GM19238 (cell line): ENCODE data around the gene TCAP.
A peak's percentile ranks its signal among the peaks of the same experiment; 100 is the strongest.

Experiments used
- DNase-seq: peaks from one replicate; pipeline ENCODE4 v3.0.0; 2011; ENCODE audit warnings: low spot score; ENCODE audit not compliant: insufficient read length

TCAP gene

DNA sequence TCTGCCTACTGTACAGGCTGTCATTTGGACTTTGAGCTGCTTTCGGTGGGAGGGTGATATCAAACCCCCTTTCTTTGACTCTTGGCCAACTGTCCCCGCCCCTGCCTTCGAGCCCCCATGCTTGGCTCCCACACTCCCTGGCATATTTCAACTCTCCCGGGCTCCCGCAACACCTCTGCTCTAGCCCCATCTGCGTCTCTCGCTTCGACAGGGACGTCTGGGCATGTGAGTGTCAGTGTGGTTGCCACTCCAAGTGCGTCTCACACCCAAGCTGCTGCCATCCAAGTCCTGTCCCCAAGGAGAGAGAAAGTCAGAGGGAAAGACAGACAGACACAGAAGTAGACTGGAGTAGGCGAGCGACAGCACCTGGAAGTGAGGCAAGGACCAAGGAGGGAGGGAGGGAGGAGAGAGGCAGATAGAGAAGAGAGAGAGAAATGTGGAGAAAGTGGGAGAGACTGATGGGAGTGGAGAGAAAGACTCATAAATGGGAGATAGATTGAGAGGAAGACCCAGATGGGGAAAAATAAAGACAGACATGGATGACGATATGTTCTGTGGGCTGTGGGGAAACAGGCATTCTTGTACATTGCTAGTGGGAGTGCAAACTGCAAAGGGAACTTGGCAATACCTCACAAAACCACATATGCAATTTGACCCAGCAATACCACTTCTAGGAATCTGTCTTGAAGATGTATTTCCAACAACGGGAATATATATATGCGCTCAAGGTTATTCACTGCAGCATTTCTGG lies 16.4 kb upstream of the TCAP start:
- DNase-seq, result no peak

DNA sequence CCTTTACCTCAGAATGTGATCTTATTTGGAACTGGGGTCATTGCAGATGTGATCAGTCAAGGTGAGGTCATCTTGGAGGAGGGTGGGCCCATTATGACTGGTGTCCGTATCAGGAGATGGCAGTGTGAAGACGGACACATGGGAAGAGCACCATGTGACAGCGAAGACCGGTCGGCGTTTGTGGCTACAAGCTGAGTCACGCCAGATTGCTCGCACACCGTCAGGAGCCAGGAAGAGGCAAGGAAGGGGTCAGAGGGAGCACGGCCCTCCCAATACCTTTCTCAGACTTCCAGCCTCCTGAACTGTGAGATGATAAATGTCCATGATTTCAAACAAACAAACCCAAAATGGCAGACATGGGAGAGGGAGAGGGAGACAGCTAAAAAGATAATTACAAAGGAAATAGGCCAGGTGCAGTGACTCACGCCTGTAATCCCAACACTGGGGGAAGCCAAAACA lies 15.0 kb upstream of the TCAP start:
- no peak for DNase-seq

DNA sequence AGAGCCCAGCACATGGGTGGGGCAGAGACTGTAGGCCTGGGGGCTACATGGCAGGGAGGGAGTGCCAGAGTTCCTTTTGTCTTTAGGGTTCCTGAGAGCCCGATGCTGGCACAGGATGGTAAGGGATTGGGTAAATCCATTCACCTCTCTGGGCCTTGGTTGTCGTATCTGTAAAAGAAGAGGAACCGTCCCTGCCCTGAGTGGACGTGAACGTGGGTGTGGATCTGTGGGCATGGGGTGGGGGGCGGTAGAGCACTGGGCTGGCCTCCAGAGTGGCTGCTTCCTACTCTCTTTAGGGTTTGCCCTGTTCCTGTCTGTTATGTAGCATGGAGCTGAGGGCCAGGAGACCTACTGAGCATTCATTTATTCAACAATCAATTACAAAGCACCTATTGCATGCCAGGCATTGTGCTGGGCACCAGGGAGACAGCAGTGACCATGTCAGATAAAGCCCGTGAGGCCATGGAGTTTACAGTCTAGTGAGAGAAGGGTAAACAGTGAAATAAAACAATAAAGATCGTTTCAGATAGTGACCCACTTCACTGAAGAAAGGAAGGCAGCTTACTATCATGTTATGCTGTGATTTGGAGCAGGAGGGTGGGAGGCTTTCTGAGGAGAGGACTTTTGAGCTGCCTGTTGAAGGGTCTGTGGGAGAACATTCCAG lies 13.1 kb upstream of the TCAP start:
- no peak for DNase-seq

DNA sequence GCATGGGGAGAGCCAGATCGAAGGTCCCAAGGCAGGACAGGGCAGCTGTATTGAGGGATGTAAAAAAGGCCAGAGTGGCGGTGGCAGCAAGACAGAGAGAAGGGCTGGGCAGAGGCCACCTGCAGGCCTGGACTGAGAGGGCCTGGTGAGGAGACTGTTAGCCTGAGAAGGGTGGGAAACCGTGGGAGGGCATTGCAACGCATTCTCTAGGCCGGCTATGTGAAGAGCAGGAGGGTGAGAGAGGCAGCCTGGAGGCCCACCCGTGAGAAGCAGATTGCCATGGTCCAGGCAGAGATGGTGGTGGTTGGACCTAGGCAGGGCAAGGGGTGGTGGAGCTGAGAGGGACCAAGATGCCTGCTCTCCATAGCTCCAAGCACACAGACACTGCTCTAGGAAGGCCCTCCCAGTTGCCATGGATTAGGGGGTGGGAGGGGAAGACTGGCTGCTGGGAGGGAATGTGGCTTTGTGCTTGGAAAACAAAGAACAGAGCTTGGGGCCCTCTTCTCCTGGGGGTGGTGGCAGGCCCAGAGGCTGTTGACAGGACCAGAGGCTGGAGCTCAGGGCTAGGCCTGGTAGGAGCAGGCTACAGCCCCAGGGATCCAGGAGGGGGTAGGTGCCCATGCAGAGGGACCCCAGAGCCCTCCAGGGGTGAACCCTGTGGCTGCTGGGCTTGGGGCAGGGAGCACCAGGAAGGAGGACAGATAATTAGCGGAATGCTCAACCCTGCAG lies 12.4 kb upstream of the TCAP start:
- no peak for DNase-seq

DNA sequence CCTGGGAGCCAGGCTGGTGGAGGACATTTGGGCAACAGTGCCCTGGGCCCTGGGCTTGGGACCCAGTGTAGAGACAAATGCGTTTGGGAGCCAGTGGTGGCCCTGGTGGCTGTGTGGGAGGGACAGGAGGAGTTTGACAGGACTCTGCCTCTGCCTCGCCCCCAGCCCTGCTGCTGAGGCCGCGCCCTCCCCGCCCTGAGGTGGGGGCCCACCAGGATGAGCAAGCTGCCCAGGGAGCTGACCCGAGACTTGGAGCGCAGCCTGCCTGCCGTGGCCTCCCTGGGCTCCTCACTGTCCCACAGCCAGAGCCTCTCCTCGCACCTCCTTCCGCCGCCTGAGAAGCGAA lies 11.9 kb upstream of the TCAP start:
- DNase-seq, result no peak

DNA sequence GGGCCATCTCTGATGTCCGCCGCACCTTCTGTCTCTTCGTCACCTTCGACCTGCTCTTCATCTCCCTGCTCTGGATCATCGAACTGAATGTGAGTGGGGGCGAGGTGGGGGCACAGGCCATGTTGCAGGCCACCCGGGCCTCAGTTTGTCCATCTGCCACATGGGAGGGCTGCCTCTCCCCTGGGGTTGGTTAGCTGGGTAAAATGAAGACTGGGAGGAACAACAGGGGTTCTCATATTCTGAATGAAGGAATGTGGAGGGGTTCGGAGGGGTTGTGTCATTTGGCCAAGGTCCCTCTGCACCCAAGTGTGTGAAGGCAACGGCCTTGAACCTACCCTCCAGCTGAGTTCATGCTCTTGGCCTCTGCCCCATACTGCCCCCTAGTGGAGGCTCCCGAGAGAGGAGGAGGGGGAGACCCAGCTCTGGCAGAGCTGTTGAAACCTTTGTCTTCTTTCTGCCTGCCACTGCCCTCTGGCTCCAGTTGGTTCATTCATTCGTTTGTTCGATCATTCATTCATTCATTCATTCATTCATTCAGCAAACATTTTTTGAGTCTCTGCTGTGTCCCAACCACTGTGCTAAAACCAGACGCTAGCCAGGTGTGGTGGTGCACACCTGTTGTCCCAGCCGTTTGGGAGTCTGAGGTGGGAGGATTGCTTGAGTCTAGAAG lies 11.4 kb upstream of the TCAP start:
- peak; percentile 89 for DNase-seq

DNA sequence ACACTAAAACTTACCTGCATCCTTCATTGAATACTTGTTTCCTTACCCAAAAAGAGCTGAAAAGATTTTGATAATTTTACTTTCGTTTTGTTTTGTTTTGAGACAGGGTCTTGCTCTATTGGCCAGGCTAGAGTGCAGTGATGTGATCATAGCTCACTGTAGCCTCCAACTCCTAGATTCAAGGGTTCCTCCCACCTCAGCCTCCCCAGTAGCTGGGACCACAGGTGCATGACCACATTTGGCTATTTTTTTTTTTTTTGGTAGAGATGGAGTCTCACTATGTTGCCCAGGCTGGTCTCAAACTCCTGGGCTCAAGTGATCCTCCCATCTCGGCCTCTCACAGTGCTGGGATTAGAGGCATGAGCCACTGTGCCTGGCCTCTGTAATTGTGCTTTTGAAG lies 10.0 kb upstream of the TCAP start:
- no peak for DNase-seq

DNA sequence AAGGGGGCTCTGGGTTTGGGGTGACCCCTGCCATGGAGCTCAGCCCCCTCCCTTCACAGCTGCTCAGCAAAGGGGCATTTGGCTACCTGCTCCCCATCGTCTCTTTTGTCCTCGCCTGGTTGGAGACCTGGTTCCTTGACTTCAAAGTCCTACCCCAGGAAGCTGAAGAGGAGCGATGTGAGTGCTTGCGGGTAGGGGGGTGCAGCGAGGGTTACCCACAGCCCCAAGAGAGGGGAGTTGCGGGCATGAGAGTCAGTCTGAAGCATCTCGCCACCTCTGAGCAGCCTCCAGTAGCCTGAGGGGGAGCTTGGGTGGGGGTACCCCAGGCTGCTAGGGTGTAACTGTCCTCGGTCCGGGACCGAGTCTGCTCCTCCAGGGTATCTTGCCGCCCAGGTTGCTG lies 6.8 kb upstream of the TCAP start:
- DNase-seq, result no peak

DNA sequence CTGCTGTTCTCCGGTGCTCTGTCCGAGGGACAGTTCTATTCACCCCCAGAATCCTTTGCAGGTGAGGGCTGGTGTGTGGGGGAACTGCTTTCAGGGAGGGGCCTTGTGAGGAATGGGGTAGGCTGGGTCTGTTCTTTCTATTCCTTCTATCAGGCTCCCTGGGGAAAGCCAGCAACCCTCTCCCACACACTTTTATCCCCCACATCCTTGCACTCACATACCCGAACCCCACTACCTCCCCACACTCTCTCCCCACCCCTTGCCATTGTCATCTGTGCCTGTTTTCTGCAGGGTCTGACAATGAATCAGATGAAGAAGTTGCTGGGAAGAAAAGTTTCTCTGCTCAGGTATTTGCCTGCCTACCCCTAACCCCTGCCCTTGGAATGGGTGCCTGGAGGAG lies 6.4 kb upstream of the TCAP start:
- DNase-seq, result no peak

DNA sequence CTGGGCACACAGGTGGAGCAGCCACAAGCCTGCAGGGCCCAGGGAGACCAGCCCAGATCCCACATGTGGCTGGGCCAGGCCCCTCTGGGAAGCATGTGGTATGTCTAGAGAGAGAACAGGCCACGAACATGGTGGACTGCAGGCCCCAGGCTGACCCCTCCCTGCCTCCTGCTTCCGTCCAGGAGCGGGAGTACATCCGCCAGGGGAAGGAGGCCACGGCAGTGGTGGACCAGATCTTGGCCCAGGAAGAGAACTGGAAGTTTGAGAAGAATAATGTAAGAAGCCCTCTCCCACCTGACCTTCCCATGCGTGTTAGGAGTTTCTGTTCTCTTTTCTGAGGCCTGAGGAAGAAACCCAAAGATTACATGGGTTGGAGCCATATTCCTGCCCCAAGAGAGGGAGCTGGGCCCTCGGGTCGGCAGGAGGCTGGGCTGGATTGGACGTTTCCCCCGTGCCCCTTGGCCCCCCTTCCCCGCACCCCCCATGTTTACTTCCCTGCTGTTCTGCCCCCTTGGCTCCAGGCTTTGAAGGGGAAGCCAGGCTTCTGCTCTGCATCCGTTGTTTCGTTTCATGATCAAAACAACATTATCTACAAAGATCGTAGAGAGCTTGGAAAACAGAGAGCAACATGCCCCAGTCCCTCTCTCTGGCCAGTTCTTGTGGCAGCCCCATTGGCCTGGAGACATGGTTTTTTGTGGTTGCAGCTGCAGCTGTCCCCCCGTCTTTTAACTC lies 5.7 kb upstream of the TCAP start:
- no peak for DNase-seq

DNA sequence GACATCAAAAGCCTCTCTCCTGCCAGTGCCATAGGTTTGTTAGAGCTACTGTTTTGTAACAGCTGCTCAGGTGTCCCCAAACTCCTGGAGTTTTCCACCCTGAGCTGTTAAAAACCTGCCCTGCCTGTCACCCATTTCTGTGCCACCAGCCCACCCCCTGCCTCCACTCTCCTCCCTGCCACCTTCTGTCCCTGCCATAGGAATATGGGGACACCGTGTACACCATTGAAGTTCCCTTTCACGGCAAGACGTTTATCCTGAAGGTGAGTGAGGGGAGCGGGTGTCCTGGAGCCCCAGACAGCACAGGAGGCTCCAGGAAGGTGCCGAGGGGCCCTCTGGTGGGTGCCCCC lies 5.2 kb upstream of the TCAP start:
- no peak for DNase-seq

DNA sequence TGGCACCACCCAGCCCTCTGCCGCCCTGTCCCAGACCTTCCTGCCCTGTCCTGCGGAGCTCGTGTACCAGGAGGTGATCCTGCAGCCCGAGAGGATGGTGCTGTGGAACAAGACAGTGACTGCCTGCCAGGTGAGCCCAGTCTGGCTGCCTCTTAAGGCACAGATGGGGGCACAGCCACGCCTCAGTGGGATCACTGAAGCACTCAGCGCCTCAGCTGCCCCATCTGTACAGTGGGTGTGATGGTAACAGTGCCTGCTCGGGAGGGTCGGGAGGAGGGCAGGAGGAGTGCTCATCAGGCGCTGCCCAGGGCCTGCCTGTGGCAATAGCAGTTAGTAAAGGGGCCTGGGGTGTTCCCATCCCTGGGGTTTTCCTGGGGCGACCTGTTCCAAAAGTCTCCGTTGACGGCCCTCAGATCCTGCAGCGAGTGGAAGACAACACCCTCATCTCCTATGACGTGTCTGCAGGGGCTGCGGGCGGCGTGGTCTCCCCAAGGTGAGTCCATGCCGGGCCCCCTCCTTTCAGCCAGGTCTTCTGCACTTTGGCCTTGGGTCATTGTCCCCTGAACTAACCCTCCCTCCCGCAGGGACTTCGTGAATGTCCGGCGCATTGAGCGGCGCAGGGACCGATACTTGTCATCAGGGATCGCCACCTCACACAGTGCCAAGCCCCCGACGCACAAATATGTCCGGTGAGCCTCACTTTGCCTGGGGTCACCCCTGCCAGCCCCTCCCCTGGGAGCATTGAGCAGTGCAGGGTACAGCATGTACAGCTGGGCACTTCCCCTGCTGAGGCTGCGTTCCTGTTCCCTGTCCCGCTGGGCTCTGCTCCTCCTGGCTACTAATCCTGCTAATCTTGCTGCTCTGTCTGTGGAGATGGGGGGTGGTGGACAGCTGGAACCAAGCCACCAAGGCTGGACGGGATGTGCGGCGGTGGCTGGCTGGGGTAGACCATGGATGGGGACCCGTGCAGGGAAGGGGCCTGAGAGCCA lies 4.5 kb upstream of the TCAP start:
- DNase-seq, result no peak

DNA sequence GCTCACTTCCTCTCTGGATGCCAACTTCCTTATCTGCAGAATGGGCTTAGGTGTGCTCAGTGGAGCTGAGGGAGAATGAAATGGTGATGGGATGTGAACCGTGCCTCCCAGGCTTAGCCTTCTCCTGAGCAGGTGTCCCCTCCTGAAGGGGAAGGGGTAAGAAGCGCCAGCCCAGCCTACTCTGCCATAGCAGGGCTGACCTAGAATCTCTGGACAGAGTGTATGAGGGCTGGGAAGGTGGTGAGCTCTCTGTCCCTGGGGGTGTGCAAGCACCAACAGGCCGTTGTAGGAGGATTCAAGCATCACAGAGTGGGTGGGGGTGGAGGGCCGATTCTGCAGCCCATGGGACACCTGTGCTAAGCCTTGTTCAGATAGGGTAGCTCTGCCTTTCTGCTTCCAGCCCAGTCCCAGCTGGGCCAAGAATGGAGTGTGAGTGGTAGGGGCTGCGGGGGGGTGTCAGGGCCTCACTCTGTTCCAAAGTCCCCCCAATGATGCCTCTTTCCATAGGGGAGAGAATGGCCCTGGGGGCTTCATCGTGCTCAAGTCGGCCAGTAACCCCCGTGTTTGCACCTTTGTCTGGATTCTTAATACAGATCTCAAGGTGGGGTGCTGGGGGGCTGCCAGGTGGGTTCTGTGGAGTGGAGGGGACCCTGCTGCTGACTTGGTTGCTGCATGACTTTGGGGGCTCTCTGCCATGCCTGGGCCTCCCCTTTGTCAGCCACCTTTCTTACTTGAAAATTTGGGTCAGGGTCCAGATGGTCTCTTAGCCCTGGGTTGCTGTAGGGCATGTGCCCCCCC lies 3.2 kb upstream of the TCAP start:
- DNase-seq, result no peak

DNA sequence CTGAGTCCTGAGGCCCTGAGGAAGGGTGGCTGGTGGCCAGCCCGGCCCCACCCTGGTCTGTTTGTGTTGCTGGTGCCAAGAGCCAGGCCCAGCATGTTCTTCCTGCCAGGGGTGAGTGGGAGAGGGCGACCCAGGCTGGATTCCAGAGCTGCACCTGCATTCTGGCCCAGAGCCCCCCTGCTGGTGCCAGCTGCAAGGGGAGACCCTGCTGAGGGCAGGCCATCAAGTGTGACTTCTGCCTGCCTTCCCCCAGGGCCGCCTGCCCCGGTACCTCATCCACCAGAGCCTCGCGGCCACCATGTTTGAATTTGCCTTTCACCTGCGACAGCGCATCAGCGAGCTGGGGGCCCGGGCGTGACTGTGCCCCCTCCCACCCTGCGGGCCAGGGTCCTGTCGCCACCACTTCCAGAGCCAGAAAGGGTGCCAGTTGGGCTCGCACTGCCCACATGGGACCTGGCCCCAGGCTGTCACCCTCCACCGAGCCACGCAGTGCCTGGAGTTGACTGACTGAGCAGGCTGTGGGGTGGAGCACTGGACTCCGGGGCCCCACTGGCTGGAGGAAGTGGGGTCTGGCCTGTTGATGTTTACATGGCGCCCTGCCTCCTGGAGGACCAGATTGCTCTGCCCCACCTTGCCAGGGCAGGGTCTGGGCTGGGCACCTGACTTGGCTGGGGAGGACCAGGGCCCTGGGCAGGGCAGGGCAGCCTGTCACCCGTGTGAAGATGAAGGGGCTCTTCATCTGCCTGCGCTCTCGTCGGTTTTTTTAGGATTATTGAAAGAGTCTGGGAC lies 2.4 kb upstream of the TCAP start:
- DNase-seq, result no peak

DNA sequence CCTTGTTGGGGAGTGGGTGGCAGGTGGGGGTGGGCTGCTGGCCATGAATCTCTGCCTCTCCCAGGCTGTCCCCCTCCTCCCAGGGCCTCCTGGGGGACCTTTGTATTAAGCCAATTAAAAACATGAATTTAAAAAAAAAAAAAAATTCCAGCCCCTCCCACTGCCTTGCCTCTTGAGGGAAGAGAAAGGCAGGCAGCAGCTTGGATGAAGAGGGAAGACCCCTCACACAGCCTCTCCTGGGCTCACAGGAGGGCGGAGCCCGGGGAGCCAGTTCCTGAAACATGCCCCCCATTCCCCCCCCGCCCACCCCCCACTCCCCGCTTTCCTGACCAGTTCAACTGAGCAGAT lies 1.8 kb upstream of the TCAP start:
- DNase-seq, result no peak

DNA sequence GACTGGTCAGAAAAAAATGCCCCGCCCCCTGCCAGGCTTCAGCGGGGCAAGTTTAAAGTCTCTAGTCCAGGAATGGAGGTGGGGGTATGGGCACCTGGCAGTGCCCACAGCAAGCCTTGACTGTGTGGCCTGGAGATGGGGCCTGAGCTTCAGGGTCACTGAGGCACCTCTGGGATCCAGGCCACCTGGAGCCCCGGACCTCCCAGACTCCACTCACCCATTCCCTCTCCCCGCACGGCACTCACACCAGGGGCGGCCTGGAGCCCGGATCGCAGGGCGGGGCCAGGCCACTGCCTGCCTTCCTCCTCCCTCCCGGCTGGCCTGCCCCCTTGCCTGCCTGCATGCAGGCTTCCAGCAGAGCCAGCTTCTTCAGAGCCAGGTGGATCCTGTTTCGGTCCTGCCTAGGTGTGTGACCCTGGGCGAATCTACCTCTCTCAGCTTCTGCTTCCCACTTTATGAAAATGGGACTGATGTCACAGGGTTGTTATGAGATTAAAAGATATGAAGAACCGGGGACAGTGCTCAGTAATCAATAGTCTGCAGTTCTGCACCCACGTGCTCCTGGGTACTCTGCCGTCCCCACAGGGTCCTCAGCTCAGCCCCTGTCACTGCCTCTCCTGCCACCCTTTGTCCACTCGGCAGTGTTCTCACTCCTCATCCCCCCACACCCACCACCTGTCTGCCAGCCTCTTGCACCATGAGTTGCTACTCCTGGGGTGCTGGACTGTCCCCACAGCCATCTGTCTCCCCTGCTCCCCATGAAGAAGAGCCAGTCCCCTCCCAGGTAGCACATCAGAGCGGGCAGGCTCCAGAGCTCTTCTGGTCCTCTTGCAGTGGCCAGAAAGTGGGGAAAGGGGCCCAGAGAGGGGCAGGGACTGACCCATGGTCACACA lies 1.2 kb upstream of the TCAP start:
- DNase-seq, result no peak

DNA sequence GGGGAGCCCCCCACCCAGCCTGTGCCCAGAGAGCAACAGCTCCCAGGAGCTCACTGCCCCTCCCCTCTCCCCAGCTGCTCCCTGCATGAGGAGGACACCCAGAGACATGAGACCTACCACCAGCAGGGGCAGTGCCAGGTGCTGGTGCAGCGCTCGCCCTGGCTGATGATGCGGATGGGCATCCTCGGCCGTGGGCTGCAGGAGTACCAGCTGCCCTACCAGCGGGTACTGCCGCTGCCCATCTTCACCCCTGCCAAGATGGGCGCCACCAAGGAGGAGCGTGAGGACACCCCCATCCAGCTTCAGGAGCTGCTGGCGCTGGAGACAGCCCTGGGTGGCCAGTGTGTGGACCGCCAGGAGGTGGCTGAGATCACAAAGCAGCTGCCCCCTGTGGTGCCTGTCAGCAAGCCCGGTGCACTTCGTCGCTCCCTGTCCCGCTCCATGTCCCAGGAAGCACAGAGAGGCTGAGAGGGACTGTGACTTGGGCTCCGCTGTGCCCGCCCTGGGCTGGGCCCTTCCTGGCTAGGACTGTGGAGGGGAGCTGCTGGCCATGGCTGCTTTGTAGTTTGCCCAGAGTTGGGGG lies 584 bp downstream of the TCAP start:
- no peak for DNase-seq
